Calu3 (cell line): ENCODE results near the gene GTF2B. TPM values are rescaled to one million over a fixed set of nuclear protein-coding genes. Genes with fewer than 3 reads are reported as not detected.
"Not testable (repeated sequence)": the region's sequence is repeated elsewhere in the genome, so short reads cannot be mapped to it uniquely, and the experiment has no call there.

Source experiments
- BruUV-seq: library from RNA; stranded (reverse); fragments of 400-500 nt; replicated peaks from 2 replicates; lab custom pipeline; 2021; lab: Mats Ljungman, UMichigan
- CTCF ChIA-PET: fragments of 300-600 bp; sonication (Branson Sonifier 250); formaldehyde crosslinking; loops from one replicate; lab custom pipeline; 2022; ENCODE audit warnings: antibody characterized with exemption; lab: Charles Lee
- DNase-seq: peaks from one replicate; pipeline ENCODE4 v3.0.0; 2022
- H3K27ac Mint-ChIP-seq: one replicate; pipeline ENCODE4 v1.8.0; 2022; ENCODE audit warnings: mixed read lengths; ENCODE audit not compliant: unreplicated experiment
- H3K27me3 Mint-ChIP-seq: one replicate; pipeline ENCODE4 v1.8.0; 2022; ENCODE audit warnings: mixed read lengths; ENCODE audit not compliant: unreplicated experiment
- H3K36me3 Mint-ChIP-seq: one replicate; pipeline ENCODE4 v1.8.0; 2022; ENCODE audit warnings: mild to moderate bottlenecking, moderate library complexity, mixed read lengths; ENCODE audit not compliant: insufficient read depth, unreplicated experiment
- H3K4me1 Mint-ChIP-seq: one replicate; pipeline ENCODE4 v1.8.0; 2022; ENCODE audit warnings: mild to moderate bottlenecking, low read depth, mixed read lengths; ENCODE audit not compliant: unreplicated experiment
- H3K4me3 Mint-ChIP-seq: one replicate; pipeline ENCODE4 v1.8.0; 2022; ENCODE audit warnings: mild to moderate bottlenecking, low read depth, moderate library complexity, mixed read lengths; ENCODE audit not compliant: unreplicated experiment
- H3K9me3 Mint-ChIP-seq: one replicate; pipeline ENCODE4 v1.8.0; 2022; ENCODE audit warnings: low read depth, mixed read lengths; ENCODE audit not compliant: unreplicated experiment
- intact Hi-C: fragments of 100-400 bp; cut with micrococcal nuclease; formaldehyde crosslinking; loops from one replicate; pipeline ENCODE4 v1.10.0; 2022; ENCODE audit not compliant: unreplicated experiment
- total RNA-seq: library from RNA; stranded (reverse); gene quantifications from 2 replicates; pipeline ENCODE4 v1.2.3, GENCODE V29; 2022
- TF ChIP-seq, protein P1 (sequence below): fragments of 200-600 bp; IDR thresholded peaks from one replicate; pipeline ENCODE4 v1.8.0; 2022; ENCODE audit warnings: antibody characterized with exemption; ENCODE audit not compliant: unreplicated experiment

GTF2B gene
- total RNA-seq, 1 experiment from 2014 or later: 39.3 TPM

DNA sequence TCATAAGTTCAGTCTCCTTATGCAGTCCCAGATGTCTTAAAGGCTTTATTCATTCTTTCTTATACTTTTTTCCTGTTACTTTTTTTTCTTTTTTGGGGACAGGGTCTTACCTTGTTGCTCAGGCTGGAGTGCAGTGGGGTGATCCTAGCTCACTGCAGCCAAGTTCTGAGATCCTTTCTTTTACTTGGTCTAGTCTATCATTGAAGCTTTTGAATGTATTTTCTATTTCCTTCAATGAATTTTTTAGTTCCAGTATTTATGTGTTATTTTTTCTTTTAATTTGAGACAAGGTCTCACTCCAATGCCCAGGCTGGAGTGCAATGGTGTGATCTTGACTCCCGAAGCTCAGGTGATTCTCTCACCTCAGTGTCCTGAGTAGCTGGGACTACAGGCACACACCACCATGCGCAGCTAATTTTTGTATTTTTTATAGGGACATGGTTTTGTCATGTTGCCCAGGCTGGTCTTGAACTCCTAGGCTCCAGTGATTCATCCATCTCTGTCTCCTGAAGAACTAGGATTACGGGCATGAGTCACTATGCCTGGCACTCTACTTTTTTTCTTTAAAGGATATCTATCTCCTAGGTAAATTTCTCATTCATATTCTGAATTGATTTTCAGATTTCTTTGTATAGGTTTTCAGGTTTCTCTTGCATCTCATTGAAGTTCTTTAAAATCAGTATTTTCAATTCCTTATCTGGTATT, 26.1 kb upstream of the GTF2B start:
- no peak overlapping the region for H3K4me3 Mint-ChIP-seq
- H3K36me3 Mint-ChIP-seq: peaks cover 7% of the 10 kb centered on the region
- no peak for DNase-seq
- CTCF ChIA-PET: no interaction called here
- BruUV-seq: no TSS peak
- peaks cover 8% of the 10 kb centered on the region for H3K4me1 Mint-ChIP-seq
- TF ChIP-seq, protein P1, sequence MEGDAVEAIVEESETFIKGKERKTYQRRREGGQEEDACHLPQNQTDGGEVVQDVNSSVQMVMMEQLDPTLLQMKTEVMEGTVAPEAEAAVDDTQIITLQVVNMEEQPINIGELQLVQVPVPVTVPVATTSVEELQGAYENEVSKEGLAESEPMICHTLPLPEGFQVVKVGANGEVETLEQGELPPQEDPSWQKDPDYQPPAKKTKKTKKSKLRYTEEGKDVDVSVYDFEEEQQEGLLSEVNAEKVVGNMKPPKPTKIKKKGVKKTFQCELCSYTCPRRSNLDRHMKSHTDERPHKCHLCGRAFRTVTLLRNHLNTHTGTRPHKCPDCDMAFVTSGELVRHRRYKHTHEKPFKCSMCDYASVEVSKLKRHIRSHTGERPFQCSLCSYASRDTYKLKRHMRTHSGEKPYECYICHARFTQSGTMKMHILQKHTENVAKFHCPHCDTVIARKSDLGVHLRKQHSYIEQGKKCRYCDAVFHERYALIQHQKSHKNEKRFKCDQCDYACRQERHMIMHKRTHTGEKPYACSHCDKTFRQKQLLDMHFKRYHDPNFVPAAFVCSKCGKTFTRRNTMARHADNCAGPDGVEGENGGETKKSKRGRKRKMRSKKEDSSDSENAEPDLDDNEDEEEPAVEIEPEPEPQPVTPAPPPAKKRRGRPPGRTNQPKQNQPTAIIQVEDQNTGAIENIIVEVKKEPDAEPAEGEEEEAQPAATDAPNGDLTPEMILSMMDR: no peak
- intact Hi-C loops: no loop called here
- H3K9me3 Mint-ChIP-seq: peaks cover 6% of the 10 kb centered on the region
- H3K27ac Mint-ChIP-seq: no peak overlapping the region
- H3K27me3 Mint-ChIP-seq: no peaks in the 10 kb centered on the region

DNA sequence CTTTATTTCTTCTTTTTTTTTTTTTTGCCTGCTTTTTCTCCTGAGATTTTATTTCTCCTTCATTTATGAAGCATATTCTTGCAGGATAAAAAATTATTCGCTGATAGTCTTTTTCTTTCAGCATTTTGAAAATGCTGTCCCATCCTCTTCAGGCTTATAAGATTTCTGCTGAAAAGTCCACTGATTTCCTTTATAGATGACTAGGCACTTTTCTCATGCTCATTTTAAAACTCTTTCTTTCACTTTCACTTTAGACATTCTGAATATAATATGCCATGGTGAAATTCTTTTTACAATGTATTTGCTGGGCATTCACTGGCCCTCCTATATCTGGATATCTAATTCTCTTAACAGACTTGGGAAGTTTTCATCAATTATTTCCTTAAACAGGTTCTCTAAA, 25.5 kb upstream of the GTF2B start:
- CTCF ChIA-PET: no interaction called here
- TF ChIP-seq, protein P1: no peak
- H3K4me1 Mint-ChIP-seq: peaks cover 8% of the 10 kb centered on the region

DNA sequence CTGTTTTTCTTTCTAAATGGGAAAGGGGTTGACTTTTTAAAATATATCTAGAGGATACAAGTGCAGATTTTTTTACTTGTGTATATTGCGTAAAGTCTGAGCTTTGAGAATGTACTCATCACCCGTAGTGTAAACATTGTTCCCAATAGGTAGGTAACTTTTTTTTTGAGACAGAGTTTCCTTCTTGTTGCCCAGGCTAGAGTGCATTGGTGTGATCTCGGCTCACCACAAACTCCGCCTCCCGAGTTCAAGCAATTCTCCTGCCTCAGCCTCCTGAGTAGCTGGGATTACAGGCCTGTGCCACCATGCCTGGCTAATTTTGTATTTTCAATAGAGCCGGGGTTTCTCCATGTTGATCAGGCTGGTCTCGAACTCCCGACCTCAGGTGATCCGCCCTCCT, 20.4 kb upstream of the GTF2B start:
- H3K27ac Mint-ChIP-seq: not testable (repeated sequence)

More for the DNA sequence above, 25.5 kb upstream of the GTF2B start:
- DNase-seq: no peak
- intact Hi-C loops: no loop called here
- peaks cover 7% of the 10 kb centered on the region for H3K36me3 Mint-ChIP-seq
- BruUV-seq: no TSS peak
- H3K27ac Mint-ChIP-seq: no peak overlapping the region
- H3K4me3 Mint-ChIP-seq: no peak overlapping the region
- H3K27me3 Mint-ChIP-seq: no peaks in the 10 kb centered on the region
- peaks cover 6% of the 10 kb centered on the region for H3K9me3 Mint-ChIP-seq

DNA sequence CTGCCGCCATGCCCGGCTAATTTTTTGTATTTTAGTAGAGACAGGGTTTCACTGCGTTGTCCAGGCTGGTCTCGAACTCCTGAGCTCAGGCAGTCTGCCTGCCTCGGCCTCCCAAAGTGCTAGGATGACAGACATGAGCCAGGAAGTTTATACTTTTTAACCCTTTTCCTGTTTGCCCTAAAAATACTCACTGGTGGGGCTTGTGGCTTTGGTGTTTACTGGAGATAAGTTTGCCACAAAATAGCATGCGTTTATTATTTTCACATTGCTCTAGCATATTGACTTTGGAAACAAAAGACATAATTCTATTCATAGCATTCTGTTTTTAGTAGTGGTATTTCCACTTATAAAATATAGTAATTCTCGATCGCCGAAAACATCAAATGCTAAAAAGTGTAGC, 19.8 kb upstream of the GTF2B start:
- Mint-ChIP-seq H3K27me3 (no peaks in the 10 kb centered on the region), H3K4me1 (no peaks in the 10 kb centered on the region), H3K27ac (no peak overlapping the region), H3K9me3 (peaks cover 4% of the 10 kb centered on the region), H3K4me3 (no peak overlapping the region), H3K36me3 (no peaks in the 10 kb centered on the region)
- TF ChIP-seq, protein P1: no peak
- CTCF ChIA-PET: no interaction called here
- no peak for DNase-seq
- intact Hi-C loops: no loop called here
- BruUV-seq: no TSS peak

More for the DNA sequence above, 20.4 kb upstream of the GTF2B start:
- H3K36me3 Mint-ChIP-seq, DNase-seq, BruUV-seq, intact Hi-C loops, H3K4me3 Mint-ChIP-seq, H3K4me1 Mint-ChIP-seq, H3K9me3 Mint-ChIP-seq, CTCF ChIA-PET, H3K27me3 Mint-ChIP-seq: not testable (repeated sequence)

DNA sequence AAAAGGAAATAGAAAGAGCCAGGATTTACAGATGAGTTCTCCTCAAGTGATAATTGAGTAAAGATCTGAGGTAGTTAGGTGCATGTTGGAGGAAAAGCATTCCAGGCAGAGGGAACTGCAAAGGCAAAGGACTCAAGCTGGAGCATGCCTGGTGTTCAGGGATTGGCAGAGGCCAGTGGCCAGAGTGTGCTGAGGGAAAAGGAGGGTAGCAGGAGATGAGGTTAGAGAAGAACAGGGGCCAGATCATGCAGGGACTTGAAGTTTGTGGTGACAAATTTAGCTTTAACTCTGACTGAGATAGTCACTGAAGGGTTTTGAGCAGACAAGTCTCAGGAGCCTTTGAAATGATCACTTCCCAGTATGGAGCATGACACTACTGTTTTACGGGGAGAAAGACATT, 19.0 kb upstream of the GTF2B start:
- Mint-ChIP-seq H3K27me3 (no peaks in the 10 kb centered on the region), H3K4me3 (no peak overlapping the region), H3K4me1 (no peaks in the 10 kb centered on the region), H3K27ac (no peak overlapping the region), H3K9me3 (peaks cover 2% of the 10 kb centered on the region), H3K36me3 (no peaks in the 10 kb centered on the region)
- no peak for DNase-seq
- TF ChIP-seq, protein P1: no peak
- BruUV-seq: no TSS peak
- CTCF ChIA-PET: no interaction called here
- intact Hi-C loops: no loop called here
